Spleen (tissue), 11 donors: ENCODE data around the gene MYO1D. TPM values are rescaled to one million over a fixed set of nuclear protein-coding genes. Genes with fewer than 3 reads are reported as not detected.
A peak's percentile ranks its signal among the peaks of the same experiment; 100 is the strongest.

Source experiments
- DNase-seq: peaks from one replicate; pipeline ENCODE4 v3.0.0-alpha.2; 2020
- H3K27ac ChIP-seq, 8 donors: fragments of 200-600 bp; sonication (generic) in 7 of 8; 1 replicate in 4 of 8; 2 replicates in 4 of 8; pipeline versions ENCODE4 v1.5.0 to v1.8.0; 2016 to 2021; ENCODE audit warnings: inconsistent platforms in 4 of 8, mild to moderate bottlenecking in 4 of 8, moderate library complexity in 1 of 8
- H3K27me3 ChIP-seq, 7 donors: fragments of 200-600 bp; sonication (generic) in 6 of 7; replicated peaks in 1 of 7; 1 replicate in 4 of 7; 2 replicates in 3 of 7; pipeline versions ENCODE4 v1.5.0 to v1.8.0; 2016 to 2021; ENCODE audit warnings: inconsistent platforms in 3 of 7, mild to moderate bottlenecking in 1 of 7
- H3K36me3 ChIP-seq, 6 donors: fragments of 200-600 bp; sonication (generic) in 5 of 6; 1 replicate in 4 of 6; 2 replicates in 2 of 6; pipeline versions ENCODE4 v1.5.0 to v1.8.0; 2016 to 2021; ENCODE audit warnings: inconsistent platforms in 2 of 6
- H3K4me1 ChIP-seq, 6 donors: fragments of 200-600 bp; sonication (generic) in 5 of 6; 1 replicate in 3 of 6; 2 replicates in 3 of 6; pipeline versions ENCODE4 v1.5.0 to v1.8.0; 2016 to 2021; ENCODE audit warnings: inconsistent platforms in 3 of 6
- H3K4me3 ChIP-seq, 8 donors: fragments of 200-600 bp; sonication (generic) in 7 of 8; 1 replicate in 4 of 8; 2 replicates in 4 of 8; pipeline versions ENCODE4 v1.5.0 to v1.8.0; 2016 to 2021; ENCODE audit warnings: inconsistent platforms in 4 of 8, mild to moderate bottlenecking in 4 of 8, moderate library complexity in 2 of 8
- H3K9me3 ChIP-seq, 8 donors: fragments of 200-600 bp; sonication (generic) in 7 of 8; 1 replicate in 4 of 8; 2 replicates in 4 of 8; pipeline versions ENCODE4 v1.5.0 to v1.8.0; 2016 to 2021; ENCODE audit warnings: inconsistent platforms in 4 of 8
- POLR2A ChIP-seq, 3 donors: fragments of 450-650 bp; IDR thresholded peaks; one replicate each; pipeline ENCODE4 v1.5.1; 2017; ENCODE audit warnings: antibody characterized with exemption in 3 of 3, mild to moderate bottlenecking in 1 of 3
- POLR2AphosphoS5 ChIP-seq, 3 donors: sonication (generic); formaldehyde crosslinking; IDR thresholded peaks; one replicate each; pipeline ENCODE4 v1.5.1; 2017; ENCODE audit warnings: antibody characterized with exemption in 3 of 3
- WGBS, 5 donors: extraction: QIAGEN DNeasy Blood & Tissue Kit in 3 of 5; methylation state at CpG; one replicate each; pipeline versions ENCODE4 v1.1.5 to v1.1.7; 2013 to 2018; 5-methylcytosine and 5-hydroxymethylcytosine counted together
- intact Hi-C: fragments of 100-400 bp; cut with DNase I; formaldehyde crosslinking; loops from one replicate; pipeline ENCODE4 v1.15.0; 2023; ENCODE audit warnings: low total_unique reads
- polyA plus RNA-seq, 3 donors: library from polyadenylated mRNA; stranded (reverse); fragments of 200-250 nt; gene quantifications; one replicate each; pipeline ENCODE4 v1.2.1, GENCODE V29; 2013
- total RNA-seq, 7 donors: library from RNA; depleted of rRNA in 3 of 7; stranded (reverse); fragments of >200 nt in 3 of 7; fragmentation: NEBNext Ultra II Directional in 4 of 7; extraction: Animal tissue kit (Norgen Biotek cat#: 25700) in 4 of 7; gene quantifications; one replicate each; pipeline versions ENCODE4 v1.1.0 to v1.2.1, GENCODE V29; 2016 to 2021
- TF ChIP-seq, protein P1 (sequence below), 11 experiments: fragments of 200-600 bp in 7 of 11; fragments of 450-650 bp in 4 of 11; sonication (generic) in 4 of 11; IDR thresholded peaks in 8 of 11; conservative IDR thresholded peaks in 3 of 11; 1 replicate in 7 of 11; 2 replicates in 4 of 11; pipeline versions ENCODE4 v1.4.0 to v1.8.0; 2016 to 2021; ENCODE audit warnings: antibody characterized with exemption in 11 of 11, inconsistent platforms in 4 of 11, mild to moderate bottlenecking in 1 of 11
- donor health status: healthy with polysubstance abuse.
- donor health status: DM: no; HTN: no; CAD: no; lungs with moderate emphysema.
- donor health status: DM: no; HTN: no; CAD: no.
- donor health status: Bipolar disorder and iron deficiency.
- donor health status: healthy.
- donor health status: DM: no; HTN: no; CAD: no.
- donor health status: DM: yes; HTN: yes; CAD: no.

Gene MYO1D
- total and polyA plus RNA-seq, 10 donors = 2.3 to 36.4 (median 23.4) TPM

DNA sequence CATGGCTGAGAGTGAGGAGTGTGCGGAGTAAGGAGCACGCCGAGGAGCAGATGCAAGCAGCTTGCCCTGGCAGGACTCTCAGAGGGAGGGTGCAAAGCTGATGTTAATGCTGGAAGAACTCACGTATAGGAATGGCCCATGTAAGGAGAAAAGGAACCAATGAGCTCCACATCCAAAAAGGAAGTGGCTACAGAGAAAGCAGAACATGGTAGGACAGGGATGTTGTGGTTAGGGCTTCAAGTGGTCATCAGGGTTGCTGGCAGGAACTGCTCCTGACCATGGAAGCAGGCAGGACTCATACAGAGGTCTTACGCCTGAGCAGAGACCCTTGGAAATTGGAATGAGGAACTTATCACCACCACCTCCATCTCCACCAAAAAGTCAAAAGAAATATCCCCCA, 5.2 kb downstream of the MYO1D start:
- 64 to 74% (median 69%) methylated on average over 5 of the region's 5 CpGs for WGBS, 5 donors
- DNase-seq = no peak
- no peaks in the 10 kb centered on the region for H3K36me3 ChIP-seq
- H3K4me1 ChIP-seq = peaks cover 16 to 51% (median 37%) of the 10 kb centered on the region in 6 donors
- intact Hi-C loops = no loop called here
- no peak overlapping the region for H3K4me3 ChIP-seq
- TF ChIP-seq POLR2AphosphoS5 (IDR thresholded peaks at IDR 0.05) (no peak), POLR2A (IDR thresholded peaks at IDR 0.05) (no peak)
- TF ChIP-seq, protein P1, sequence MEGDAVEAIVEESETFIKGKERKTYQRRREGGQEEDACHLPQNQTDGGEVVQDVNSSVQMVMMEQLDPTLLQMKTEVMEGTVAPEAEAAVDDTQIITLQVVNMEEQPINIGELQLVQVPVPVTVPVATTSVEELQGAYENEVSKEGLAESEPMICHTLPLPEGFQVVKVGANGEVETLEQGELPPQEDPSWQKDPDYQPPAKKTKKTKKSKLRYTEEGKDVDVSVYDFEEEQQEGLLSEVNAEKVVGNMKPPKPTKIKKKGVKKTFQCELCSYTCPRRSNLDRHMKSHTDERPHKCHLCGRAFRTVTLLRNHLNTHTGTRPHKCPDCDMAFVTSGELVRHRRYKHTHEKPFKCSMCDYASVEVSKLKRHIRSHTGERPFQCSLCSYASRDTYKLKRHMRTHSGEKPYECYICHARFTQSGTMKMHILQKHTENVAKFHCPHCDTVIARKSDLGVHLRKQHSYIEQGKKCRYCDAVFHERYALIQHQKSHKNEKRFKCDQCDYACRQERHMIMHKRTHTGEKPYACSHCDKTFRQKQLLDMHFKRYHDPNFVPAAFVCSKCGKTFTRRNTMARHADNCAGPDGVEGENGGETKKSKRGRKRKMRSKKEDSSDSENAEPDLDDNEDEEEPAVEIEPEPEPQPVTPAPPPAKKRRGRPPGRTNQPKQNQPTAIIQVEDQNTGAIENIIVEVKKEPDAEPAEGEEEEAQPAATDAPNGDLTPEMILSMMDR (IDR thresholded peaks at IDR 0.05 in 8 of 11, conservative IDR thresholded peaks at IDR 0.05 in 3 of 11) = no peak
- no peaks in the 10 kb centered on the region for H3K9me3 ChIP-seq
- peaks cover 0 to 9% (median 0%) of the 10 kb centered on the region in 7 donors for H3K27me3 ChIP-seq
- H3K27ac ChIP-seq = peak overlapping the region in 1 of 8 donors; percentile 18

DNA sequence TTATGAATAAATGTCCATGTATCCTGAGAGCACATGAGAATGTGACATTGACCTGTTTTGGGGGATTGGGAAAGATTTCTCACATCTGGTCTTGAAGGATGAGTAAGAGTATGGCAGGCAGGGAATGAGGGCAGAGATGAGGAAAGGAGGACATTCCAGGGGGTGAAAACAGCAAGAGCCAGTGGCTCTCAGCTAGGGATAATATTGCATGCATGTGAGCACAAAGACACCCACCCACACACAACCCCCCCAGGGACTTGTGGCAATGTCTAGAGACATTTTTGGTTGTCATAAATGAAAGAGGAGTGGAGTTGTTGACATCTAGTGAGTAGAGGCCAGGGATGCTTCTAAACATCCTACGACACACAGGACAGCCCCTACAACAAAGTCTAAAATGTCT, 6.0 kb downstream of the MYO1D start:
- Histone ChIP-seq H3K9me3 (no peaks in the 10 kb centered on the region), H3K36me3 (no peaks in the 10 kb centered on the region), H3K4me3 (no peak overlapping the region), H3K4me1 (peaks cover 12 to 45% (median 33%) of the 10 kb centered on the region in 6 donors), H3K27me3 (peaks cover 0 to 1% (median 0%) of the 10 kb centered on the region in 7 donors), H3K27ac (peak overlapping the region in 3 of 8 donors; percentile 57 to 61 (median 58))
- 44 to 93% (median 83%) methylated on average over 1 of the region's 1 CpG for WGBS, 5 donors
- TF ChIP-seq POLR2AphosphoS5 (IDR thresholded peaks at IDR 0.05) = no peak
- TF ChIP-seq POLR2A (IDR thresholded peaks at IDR 0.05) = no peak
- TF ChIP-seq, protein P1 (IDR thresholded peaks at IDR 0.05 in 8 of 11, conservative IDR thresholded peaks at IDR 0.05 in 3 of 11) = no peak
- intact Hi-C loops = no loop called here
- DNase-seq = no peak

DNA sequence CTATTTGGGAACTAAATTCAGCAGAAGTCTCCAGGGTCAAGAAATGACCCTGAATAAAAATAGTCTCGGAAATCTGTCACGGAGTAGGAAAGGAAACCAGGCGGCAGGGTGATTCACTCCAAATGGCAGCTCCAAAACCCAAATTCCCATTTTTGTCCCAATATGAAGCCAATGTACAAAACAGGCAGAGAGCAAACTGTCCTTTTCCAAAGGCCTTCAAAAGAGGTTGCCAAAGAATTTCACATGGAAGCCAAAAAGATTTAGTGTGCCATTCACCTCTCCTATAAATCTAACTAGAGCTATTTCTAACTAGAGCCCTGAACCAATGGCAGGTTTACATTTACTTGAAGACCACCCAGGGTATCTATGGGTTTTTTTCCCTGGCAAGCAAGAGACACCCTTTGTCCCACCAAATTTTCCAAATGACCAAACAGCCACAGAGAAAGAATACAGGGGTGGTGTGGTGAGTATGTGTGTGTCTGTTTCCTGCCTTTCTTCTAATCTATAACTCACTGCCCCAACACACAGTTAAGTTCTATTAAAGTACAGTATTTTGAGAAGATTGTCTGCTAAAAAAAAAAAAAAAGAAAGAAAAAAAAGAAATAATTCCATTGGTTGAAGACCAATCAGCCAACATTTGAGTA, 6.8 kb downstream of the MYO1D start:
- Histone ChIP-seq H3K36me3 (no peaks in the 10 kb centered on the region), H3K4me3 (no peak overlapping the region), H3K27me3 (no peaks in the 10 kb centered on the region), H3K27ac (peak overlapping the region in 7 of 8 donors; percentile 45 to 74 (median 61)), H3K4me1 (peaks cover 8 to 39% (median 29%) of the 10 kb centered on the region in 6 donors), H3K9me3 (no peaks in the 10 kb centered on the region)
- TF ChIP-seq POLR2A (IDR thresholded peaks at IDR 0.05) (no peak), POLR2AphosphoS5 (IDR thresholded peaks at IDR 0.05) (no peak)
- TF ChIP-seq, protein P1 (IDR thresholded peaks at IDR 0.05 in 8 of 11, conservative IDR thresholded peaks at IDR 0.05 in 3 of 11) = no peak
- DNase-seq = no peak
- intact Hi-C loops = no loop called here
- WGBS, 5 donors = 55 to 72% (median 70%) methylated on average over 3 of the region's 3 CpGs

DNA sequence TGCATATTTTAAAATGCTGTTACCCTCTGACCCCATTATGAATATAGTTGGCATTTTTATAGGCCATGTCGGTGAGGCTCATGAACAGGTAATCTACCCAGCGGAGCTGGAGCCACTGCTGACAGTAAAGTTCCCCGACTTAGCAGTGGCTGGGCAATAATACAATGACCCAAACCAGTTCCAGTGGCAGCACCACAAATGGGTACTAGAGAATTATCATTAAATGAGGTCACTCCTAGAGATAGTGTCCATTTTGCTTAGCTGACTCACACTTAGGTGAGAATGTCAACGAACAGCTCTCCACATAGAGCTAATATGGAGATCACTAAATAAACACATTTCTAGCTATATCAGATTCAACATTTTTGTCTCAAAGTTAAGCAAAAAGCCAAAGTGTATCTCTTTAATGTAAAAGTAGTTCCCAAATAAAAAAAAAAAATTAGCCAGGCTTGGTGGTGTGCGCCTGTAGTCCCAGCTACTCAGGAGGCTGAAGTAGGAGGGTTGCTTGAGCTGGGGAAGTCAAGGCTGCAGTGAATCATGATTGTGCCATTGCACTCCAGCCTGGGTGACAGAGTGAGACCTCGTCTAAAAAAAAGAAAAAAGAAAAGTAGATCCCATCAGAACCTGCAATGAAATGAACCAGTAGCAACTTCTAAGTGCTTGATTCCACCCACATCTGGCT, 7.4 kb downstream of the MYO1D start:
- Histone ChIP-seq H3K36me3 (no peaks in the 10 kb centered on the region), H3K27me3 (no peaks in the 10 kb centered on the region), H3K27ac (peak overlapping the region in 6 of 8 donors; percentile 57 to 74 (median 62)), H3K4me1 (peaks cover 8 to 39% (median 29%) of the 10 kb centered on the region in 6 donors), H3K9me3 (no peaks in the 10 kb centered on the region), H3K4me3 (no peak overlapping the region)
- DNase-seq = no peak
- TF ChIP-seq, protein P1 (IDR thresholded peaks at IDR 0.05 in 8 of 11, conservative IDR thresholded peaks at IDR 0.05 in 3 of 11) = no peak
- no peak for TF ChIP-seq POLR2AphosphoS5 (IDR thresholded peaks at IDR 0.05)
- intact Hi-C loops = no loop called here
- 64 to 82% (median 80%) methylated on average over 6 of the region's 6 CpGs for WGBS, 5 donors
